Kidney (tissue), 14 donors: Measurements from ENCODE around the gene KIAA1671. TPM values are rescaled to one million over a fixed set of nuclear protein-coding genes. Genes with fewer than 3 reads are reported as not detected.

Source experiments
- DNase-seq, 5 donors: peaks; one replicate each; pipeline ENCODE4 v3.0.0-alpha.2; 2013 to 2020
- FAIRE-seq: peaks from 2 replicates; lab custom pipeline; 2012; peaks lifted over from hg19 to GRCh38; lab: Jason Lieb, UNC
- H3K27ac ChIP-seq, 2 donors: one replicate each; pipeline ENCODE4 v1.7.0; 2013; ENCODE audit warnings: low read depth in 2 of 2, low read length in 2 of 2, inconsistent platforms in 1 of 2
- H3K27me3 ChIP-seq: one replicate; pipeline ENCODE4 v1.7.1; 2013; ENCODE audit warnings: low read length, inconsistent platforms; ENCODE audit not compliant: control insufficient read depth, insufficient read depth
- H3K36me3 ChIP-seq, 3 donors: one replicate each; pipeline versions ENCODE4 v1.7.0 to v1.7.1; 2013; ENCODE audit warnings: low read length in 3 of 3, control low read depth in 1 of 3, inconsistent platforms in 1 of 3; ENCODE audit not compliant: insufficient read depth in 3 of 3, control insufficient read depth in 2 of 3
- H3K4me1 ChIP-seq, 3 donors: one replicate each; pipeline versions ENCODE4 v1.7.0 to v1.7.1; 2013; ENCODE audit warnings: low read length in 3 of 3, inconsistent platforms in 1 of 3, low read depth in 1 of 3; ENCODE audit not compliant: control insufficient read depth in 2 of 3, insufficient read depth in 2 of 3
- H3K4me3 ChIP-seq, 3 donors: one replicate each; pipeline versions ENCODE4 v1.7.0 to v1.8.1; 2013; ENCODE audit warnings: low read length in 3 of 3, control low read depth in 1 of 3, inconsistent platforms in 1 of 3
- H3K9ac ChIP-seq, 3 donors: one replicate each; pipeline versions ENCODE4 v1.7.0 to v1.7.1; 2013; ENCODE audit warnings: low read length in 3 of 3, control low read depth in 1 of 3, inconsistent platforms in 1 of 3
- H3K9me3 ChIP-seq, 3 donors: one replicate each; pipeline versions ENCODE4 v1.7.0 to v1.7.1; 2013; ENCODE audit warnings: low read length in 3 of 3, control low read depth in 1 of 3, inconsistent platforms in 1 of 3; ENCODE audit not compliant: control insufficient read depth in 2 of 3, insufficient read depth in 1 of 3
- intact Hi-C: fragments of 100-400 bp; cut with DNase I; formaldehyde crosslinking; loops from one replicate; pipeline ENCODE4 v1.11.1; 2022
- polyA plus RNA-seq: library from polyadenylated mRNA; stranded (reverse); fragments of 350-450 nt; fragmentation: Illumina TruSeq; extraction: RNeasy Lipid Tissue Mini Kit (QIAGEN cat#74804); gene quantifications from one replicate; pipeline ENCODE4 v1.2.3, GENCODE V29; 2014; ENCODE audit warnings: low read depth, low replicate concordance; ENCODE audit not compliant: insufficient read depth
- total RNA-seq: library from RNA; stranded (reverse); fragmentation: NEBNext Ultra II Directional; extraction: Animal tissue kit (Norgen Biotek cat#: 25700); gene quantifications from one replicate; pipeline ENCODE4 v1.2.1, GENCODE V29; 2021
- TF ChIP-seq, protein P1 (sequence below): IDR thresholded peaks from 3 replicates; pipeline ENCODE4 v1.5.1; 2012; ENCODE audit warnings: mild to moderate bottlenecking, moderate library complexity, borderline replicate concordance; ENCODE audit not compliant: insufficient read depth; ENCODE audit errors: extremely low read depth
- donor health status: control.
- donor health status: control.
- donor health status: control.
- donor health status: control.
- donor health status: control.
- donor health status: DM: yes; HTN: yes; CAD: no.
- donor health status: Normal renal cell carcinoma (clear cell type).

KIAA1671 gene
- total and polyA plus RNA-seq, 2 donors from 2014 or later: 7.3 to 65.2 TPM

DNA sequence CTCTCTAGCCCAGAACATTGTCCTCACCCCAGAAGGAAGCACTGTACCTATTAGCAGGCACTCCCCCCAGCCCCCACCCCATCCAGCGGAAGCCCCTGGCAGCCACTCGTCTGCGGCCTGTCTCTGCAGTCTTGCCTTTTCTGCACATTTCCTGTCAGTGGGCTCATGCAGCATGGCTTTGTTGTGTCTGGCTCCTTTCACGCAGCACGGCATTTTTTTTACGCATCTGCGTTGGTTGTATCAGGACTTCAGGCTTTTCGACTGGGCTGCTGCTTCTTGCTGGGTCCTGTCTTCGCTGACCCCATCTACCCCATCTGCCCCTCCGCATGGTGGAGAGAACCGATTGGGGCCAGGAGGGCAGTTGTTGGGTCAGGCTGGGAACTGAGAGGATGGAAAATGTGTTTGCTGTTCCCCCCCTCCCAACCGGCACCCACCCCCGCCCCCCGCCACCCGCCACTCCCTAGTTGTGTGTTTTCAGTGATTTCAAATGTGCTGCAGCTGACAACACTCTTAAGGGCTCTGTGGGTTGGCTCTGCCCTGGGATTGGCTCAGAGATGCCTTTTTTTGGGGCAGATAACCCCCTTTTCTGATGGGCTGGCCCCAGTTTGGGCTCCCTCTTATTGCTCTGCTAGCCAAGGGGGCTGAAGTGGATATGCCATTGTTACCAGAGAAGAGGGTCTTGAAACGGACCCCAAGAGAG is 110.0 kb downstream of the KIAA1671 start:
- no peak overlapping the region for H3K27ac ChIP-seq
- intact Hi-C loops: no loop called here

DNA sequence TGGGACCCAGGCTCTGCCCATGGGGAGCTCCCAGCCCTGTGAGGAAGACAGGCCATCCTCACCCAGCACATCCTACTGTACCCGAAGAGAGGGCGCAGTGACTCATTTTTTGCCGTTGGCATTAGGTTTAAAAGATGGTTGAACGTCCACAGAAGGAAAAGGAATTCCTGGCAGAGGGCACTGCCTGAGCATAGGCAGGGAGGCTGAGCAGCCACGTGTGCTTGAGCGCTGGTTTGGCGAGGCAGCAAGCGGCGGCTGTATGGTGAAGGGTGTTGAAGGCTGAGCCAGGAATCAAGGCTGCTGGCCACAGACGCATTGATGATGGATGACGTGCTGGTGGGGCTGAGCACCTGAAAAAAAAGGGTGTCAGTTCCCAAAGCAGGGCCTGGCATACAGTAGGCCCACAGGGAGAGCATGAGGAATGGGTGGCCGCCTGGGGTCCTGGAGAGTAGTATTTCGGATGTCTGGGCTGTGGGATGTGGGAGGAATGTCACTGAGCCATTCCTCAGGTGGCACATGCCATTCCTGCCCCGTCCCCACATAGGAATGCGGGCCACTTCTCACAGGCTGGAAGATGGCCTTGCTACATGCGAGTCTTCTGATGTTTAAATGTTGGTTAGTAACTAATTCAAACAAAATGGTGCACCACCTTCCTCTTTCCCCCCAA is 112.5 kb downstream of the KIAA1671 start:
- no peak for FAIRE-seq
- H3K9me3 ChIP-seq: no peaks in the 10 kb centered on the region
- no peak overlapping the region for H3K9ac ChIP-seq
- H3K27ac ChIP-seq: no peak overlapping the region
- peaks cover 0 to 4% (median 2%) of the 10 kb centered on the region in 3 donors for H3K4me1 ChIP-seq
- no peaks in the 10 kb centered on the region for H3K36me3 ChIP-seq
- H3K27me3 ChIP-seq: no peaks in the 10 kb centered on the region
- DNase-seq: no peak
- TF ChIP-seq, protein P1, sequence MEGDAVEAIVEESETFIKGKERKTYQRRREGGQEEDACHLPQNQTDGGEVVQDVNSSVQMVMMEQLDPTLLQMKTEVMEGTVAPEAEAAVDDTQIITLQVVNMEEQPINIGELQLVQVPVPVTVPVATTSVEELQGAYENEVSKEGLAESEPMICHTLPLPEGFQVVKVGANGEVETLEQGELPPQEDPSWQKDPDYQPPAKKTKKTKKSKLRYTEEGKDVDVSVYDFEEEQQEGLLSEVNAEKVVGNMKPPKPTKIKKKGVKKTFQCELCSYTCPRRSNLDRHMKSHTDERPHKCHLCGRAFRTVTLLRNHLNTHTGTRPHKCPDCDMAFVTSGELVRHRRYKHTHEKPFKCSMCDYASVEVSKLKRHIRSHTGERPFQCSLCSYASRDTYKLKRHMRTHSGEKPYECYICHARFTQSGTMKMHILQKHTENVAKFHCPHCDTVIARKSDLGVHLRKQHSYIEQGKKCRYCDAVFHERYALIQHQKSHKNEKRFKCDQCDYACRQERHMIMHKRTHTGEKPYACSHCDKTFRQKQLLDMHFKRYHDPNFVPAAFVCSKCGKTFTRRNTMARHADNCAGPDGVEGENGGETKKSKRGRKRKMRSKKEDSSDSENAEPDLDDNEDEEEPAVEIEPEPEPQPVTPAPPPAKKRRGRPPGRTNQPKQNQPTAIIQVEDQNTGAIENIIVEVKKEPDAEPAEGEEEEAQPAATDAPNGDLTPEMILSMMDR: no peak
- no peak overlapping the region for H3K4me3 ChIP-seq
- intact Hi-C loops: no loop called here

More for the DNA sequence above, 110.0 kb downstream of the KIAA1671 start:
- Histone ChIP-seq H3K27me3 (no peaks in the 10 kb centered on the region), H3K9ac (no peak overlapping the region), H3K4me1 (peaks cover 0 to 2% (median 0%) of the 10 kb centered on the region in 3 donors), H3K4me3 (no peak overlapping the region), H3K36me3 (no peaks in the 10 kb centered on the region), H3K9me3 (no peaks in the 10 kb centered on the region)
- no peak for FAIRE-seq
- DNase-seq: no peak
- TF ChIP-seq, protein P1: no peak

GRCh38 chr22:25066861-25067435 is 114.4 kb downstream of the KIAA1671 start:
- intact Hi-C loops: no loop called here

More at GRCh38 chr22:25066861-25067435, 114.4 kb downstream of the KIAA1671 start:
- H3K9ac ChIP-seq: no peak overlapping the region
- TF ChIP-seq, protein P1: no peak
- no peak overlapping the region for H3K27ac ChIP-seq
- no peaks in the 10 kb centered on the region for H3K36me3 ChIP-seq
- DNase-seq: no peak
- H3K9me3 ChIP-seq: no peaks in the 10 kb centered on the region
- H3K27me3 ChIP-seq: no peaks in the 10 kb centered on the region
- no peak overlapping the region for H3K4me3 ChIP-seq
- peaks cover 0 to 14% (median 9%) of the 10 kb centered on the region in 3 donors for H3K4me1 ChIP-seq
- no peak for FAIRE-seq
